Neural progenitor cell (in vitro differentiated cells): ENCODE results near the gene TRUB1.
"Not testable (repeated sequence)": the region's sequence is repeated elsewhere in the genome, so short reads cannot be mapped to it uniquely, and the experiment has no call there.

ENCODE experiments used
- CTCF ChIP-seq: fragments of 200-600 bp; sonication (generic); IDR thresholded peaks from 2 replicates; pipeline ENCODE4 v1.5.1; 2017; ENCODE audit warnings: antibody characterized with exemption, mild to moderate bottlenecking
- EZH2 ChIP-seq: fragments of 200-600 bp; sonication (generic); IDR thresholded peaks from 2 replicates; pipeline ENCODE4 v1.6.1; 2017; ENCODE audit warnings: antibody characterized with exemption, mild to moderate bottlenecking, moderate library complexity
- EZH2phosphoT487 ChIP-seq: fragments of 200-600 bp; sonication (generic); IDR thresholded peaks from 2 replicates; pipeline ENCODE4 v1.6.1; 2017; ENCODE audit warnings: antibody characterized with exemption

- not testable (repeated sequence) for TF ChIP-seq CTCF, EZH2, EZH2phosphoT487
These were observed 4.0 kb upstream of the TRUB1 start for GRCh38 chr10:114933995-114934394.
